Pancreas (tissue), 10 donors: ENCODE data around the gene LPIN1. TPM values are rescaled to one million over a fixed set of nuclear protein-coding genes. Genes with fewer than 3 reads are reported as not detected.

Source experiments
- ATAC-seq, 4 donors: fragments of 200-7000 bp; cut with Tn5 transposase; one replicate each; pipeline versions ENCODE4 v1.8.0 to v1.9.1; 2020; ENCODE audit warnings: mild to moderate bottlenecking in 4 of 4, moderate library complexity in 4 of 4
- DNase-seq, 6 donors: peaks; one replicate each; pipeline ENCODE4 v3.0.0-alpha.2; 2020
- FAIRE-seq: peaks from 2 replicates; lab custom pipeline; 2012; peaks lifted over from hg19 to GRCh38; lab: Jason Lieb, UNC
- H3K27ac ChIP-seq, 4 donors: fragments of 200-600 bp; sonication (generic); 1 replicate in 3 of 4; 2 replicates in 1 of 4; pipeline versions ENCODE4 v1.5.0 to v1.8.0; 2020
- H3K27me3 ChIP-seq, 4 donors: fragments of 200-600 bp; one replicate each; pipeline ENCODE4 v1.8.0; 2021
- H3K36me3 ChIP-seq, 3 donors: fragments of 200-600 bp; sonication (generic) in 1 of 3; one replicate each; pipeline versions ENCODE4 v1.5.0 to v1.8.0; 2020 to 2021
- H3K4me1 ChIP-seq, 3 donors: fragments of 200-600 bp; one replicate each; pipeline ENCODE4 v1.8.0; 2021
- H3K4me3 ChIP-seq, 4 donors: fragments of 200-600 bp; sonication (generic) in 2 of 4; one replicate each; pipeline versions ENCODE4 v1.5.0 to v1.8.0; 2020 to 2021
- H3K9me3 ChIP-seq, 4 donors: fragments of 200-600 bp; one replicate each; pipeline ENCODE4 v1.8.0; 2021
- CTCF ChIP-seq, 4 donors: fragments of 200-600 bp; sonication (generic) in 3 of 4; IDR thresholded peaks; one replicate each; pipeline versions ENCODE4 v1.5.0 to v1.8.0; 2021; ENCODE audit warnings: antibody characterized with exemption in 4 of 4
- WGBS, 2 donors: extraction: QIAGEN DNeasy Blood & Tissue Kit; methylation state at CpG; one replicate each; pipeline ENCODE4 v1.1.7; 2013; 5-methylcytosine and 5-hydroxymethylcytosine counted together
- intact Hi-C, 3 donors: fragments of 100-400 bp; cut with DNase I; formaldehyde crosslinking; loops; one replicate each; pipeline versions ENCODE4 v1.11.1 to v1.14.2; 2022
- polyA plus RNA-seq, 2 donors: library from polyadenylated mRNA; stranded (reverse); fragments of 200-250 nt; gene quantifications; one replicate each; pipeline ENCODE4 v1.2.3, GENCODE V29; 2013
- total RNA-seq, 6 donors: library from RNA; stranded (reverse); fragmentation: NEBNext Ultra II Directional in 4 of 6; extraction: Animal tissue kit (Norgen Biotek cat#: 25700) in 4 of 6; gene quantifications; one replicate each; pipeline versions ENCODE4 v1.2.1 to v1.2.4, GENCODE V29; 2021 to 2023
- donor health status: healthy with polysubstance abuse.
- donor health status: DM: no; HTN: no; CAD: no; lungs with moderate emphysema.
- donor health status: DM: no; HTN: no; CAD: no.
- donor health status: control.
- donor health status: control.
- donor health status: Bipolar disorder and iron deficiency.
- donor health status: DM: yes; HTN: yes; CAD: no.
- donor health status: DM: no; HTN: no; CAD: no.
- donor health status: DM: no; HTN: no; CAD: no.
- donor health status: DM: yes; HTN: yes; CAD: no.

The LPIN1 gene
- total and polyA plus RNA-seq, 8 donors, result 7.4 to 16.5 (median 9.9) TPM

- H3K4me1 ChIP-seq, result no peaks in the 10 kb centered on the region
- FAIRE-seq (no peak), ATAC-seq (no peak), DNase-seq (no peak)
- WGBS, 2 donors, result 92 to 96% methylated on average over 13 of the region's 13 CpGs
- H3K4me3 ChIP-seq, result no peak overlapping the region
- no peak for TF ChIP-seq CTCF (IDR thresholded peaks at IDR 0.05)
- no peaks in the 10 kb centered on the region for H3K9me3 ChIP-seq
- no peaks in the 10 kb centered on the region for H3K27me3 ChIP-seq
- intact Hi-C loops, result no loop called here
- H3K36me3 ChIP-seq, result peaks cover 9 to 17% (median 16%) of the 10 kb centered on the region in 3 donors
- H3K27ac ChIP-seq, result no peak overlapping the region
Observed at GRCh38 chr2:11789243-11789642, 42.8 kb downstream of the LPIN1 start.

- intact Hi-C loops, result no loop called here
- no peak for ATAC-seq
- TF ChIP-seq CTCF (IDR thresholded peaks at IDR 0.05), result no peak
- Histone ChIP-seq H3K27ac (no peak overlapping the region), H3K4me3 (no peak overlapping the region), H3K9me3 (no peaks in the 10 kb centered on the region), H3K36me3 (peaks cover 9 to 22% (median 16%) of the 10 kb centered on the region in 3 donors), H3K27me3 (no peaks in the 10 kb centered on the region), H3K4me1 (no peaks in the 10 kb centered on the region)
- 79 to 86% methylated on average over 7 of the region's 7 CpGs for WGBS, 2 donors
- no peak for FAIRE-seq
- no peak for DNase-seq
Observed at GRCh38 chr2:11790228-11790627, 43.8 kb downstream of the LPIN1 start.

- DNase-seq, result no peak
- Histone ChIP-seq H3K4me1 (no peaks in the 10 kb centered on the region), H3K9me3 (no peaks in the 10 kb centered on the region), H3K4me3 (no peak overlapping the region), H3K36me3 (peaks cover 9 to 25% (median 18%) of the 10 kb centered on the region in 3 donors), H3K27ac (no peak overlapping the region), H3K27me3 (no peaks in the 10 kb centered on the region)
- no peak for TF ChIP-seq CTCF (IDR thresholded peaks at IDR 0.05)
- no peak for FAIRE-seq
- intact Hi-C loops, result no loop called here
- 86 to 91% methylated on average over 2 of the region's 2 CpGs for WGBS, 2 donors
- ATAC-seq, result no peak
Observed at GRCh38 chr2:11795590-11795989, 49.2 kb downstream of the LPIN1 start.

- Histone ChIP-seq H3K27ac (no peak overlapping the region), H3K9me3 (no peaks in the 10 kb centered on the region), H3K36me3 (peaks cover 8 to 25% (median 18%) of the 10 kb centered on the region in 3 donors), H3K4me1 (no peaks in the 10 kb centered on the region), H3K4me3 (no peak overlapping the region), H3K27me3 (no peaks in the 10 kb centered on the region)
- no peak for TF ChIP-seq CTCF (IDR thresholded peaks at IDR 0.05)
- no peak for ATAC-seq
- intact Hi-C loops, result no loop called here
- no peak for FAIRE-seq
- DNase-seq, result no peak
- WGBS, 2 donors, result 90 to 92% methylated on average over 18 of the region's 18 CpGs
Observed at GRCh38 chr2:11796190-11797171, 50.0 kb downstream of the LPIN1 start.

- Histone ChIP-seq H3K27ac (no peak overlapping the region), H3K9me3 (no peaks in the 10 kb centered on the region), H3K36me3 (peaks cover 0 to 30% (median 17%) of the 10 kb centered on the region in 3 donors), H3K4me3 (no peak overlapping the region), H3K4me1 (no peaks in the 10 kb centered on the region), H3K27me3 (no peaks in the 10 kb centered on the region)
- WGBS, 2 donors, result 85 to 89% methylated on average over 6 of the region's 6 CpGs
- intact Hi-C loops, result no loop called here
- no peak for ATAC-seq
- TF ChIP-seq CTCF (IDR thresholded peaks at IDR 0.05), result no peak
- FAIRE-seq, result no peak
- DNase-seq, result no peak
Observed at GRCh38 chr2:11797846-11798245, 51.4 kb downstream of the LPIN1 start.
